Prostate gland (tissue), 2 donors: ENCODE results near the gene F2R. TPM values are rescaled to one million over a fixed set of nuclear protein-coding genes. Genes with fewer than 3 reads are reported as not detected.

Experiments used
- DNase-seq: peaks from one replicate; pipeline ENCODE4 v3.0.0-alpha.2; 2019; ENCODE audit warnings: low spot score
- H3K27ac ChIP-seq, 2 donors: fragments of 200-600 bp; sonication (generic); 2 replicates each; pipeline ENCODE4 v1.5.1; 2017 to 2019
- H3K27me3 ChIP-seq: fragments of 200-600 bp; sonication (generic); replicated peaks from 2 replicates; pipeline ENCODE4 v1.5.1; 2019; ENCODE audit not compliant: insufficient read depth
- H3K36me3 ChIP-seq, 2 donors: fragments of 200-600 bp; sonication (generic); 1 replicate in 1 of 2; 2 replicates in 1 of 2; pipeline versions ENCODE4 v1.5.1 to v1.8.1; 2017 to 2019
- H3K4me1 ChIP-seq: fragments of 200-600 bp; sonication (generic); replicated peaks from 2 replicates; pipeline ENCODE4 v1.5.1; 2019
- H3K4me3 ChIP-seq, 2 donors: fragments of 200-600 bp; sonication (generic); 2 replicates each; pipeline ENCODE4 v1.5.1; 2017 to 2019
- H3K9me3 ChIP-seq: fragments of 200-600 bp; sonication (generic); 2 replicates; pipeline ENCODE4 v1.5.1; 2017
- CTCF ChIP-seq, 4 experiments: fragments of 200-600 bp in 2 of 4; fragments of 450-650 bp in 2 of 4; sonication (generic) in 2 of 4; IDR thresholded peaks; 1 replicate in 3 of 4; 2 replicates in 1 of 4; pipeline ENCODE4 v1.5.1; 2016 to 2019; ENCODE audit warnings: antibody characterized with exemption in 4 of 4, mild to moderate bottlenecking in 2 of 4, moderate library complexity in 2 of 4
- POLR2A ChIP-seq: fragments of 450-650 bp; IDR thresholded peaks from one replicate; pipeline ENCODE4 v1.6.1; 2016; ENCODE audit warnings: antibody characterized with exemption, mild to moderate bottlenecking
- POLR2AphosphoS5 ChIP-seq: sonication (generic); formaldehyde crosslinking; IDR thresholded peaks from one replicate; pipeline ENCODE4 v1.6.1; 2017; ENCODE audit warnings: antibody characterized with exemption
- WGBS: methylation state at CpG from one replicate; pipeline ENCODE4 v1.1.5; 2018; 5-methylcytosine and 5-hydroxymethylcytosine counted together
- intact Hi-C: fragments of 100-400 bp; cut with DNase I; formaldehyde crosslinking; loops from one replicate; pipeline ENCODE4 v1.14.2; 2022
- small RNA-seq, 2 donors: library from RNA; depleted of rRNA; stranded (forward); fragments of <200 nt; gene quantifications; one replicate each; pipeline ENCODE3, GENCODE V24; 2016
- total RNA-seq, 2 donors: library from RNA; depleted of rRNA; stranded (reverse); fragments of >200 nt; gene quantifications; one replicate each; pipeline ENCODE4 v1.1.0, GENCODE V29; 2016

Gene F2R
- total RNA-seq, 2 donors from 2014 or later: 4.1 to 22.3 TPM

DNA sequence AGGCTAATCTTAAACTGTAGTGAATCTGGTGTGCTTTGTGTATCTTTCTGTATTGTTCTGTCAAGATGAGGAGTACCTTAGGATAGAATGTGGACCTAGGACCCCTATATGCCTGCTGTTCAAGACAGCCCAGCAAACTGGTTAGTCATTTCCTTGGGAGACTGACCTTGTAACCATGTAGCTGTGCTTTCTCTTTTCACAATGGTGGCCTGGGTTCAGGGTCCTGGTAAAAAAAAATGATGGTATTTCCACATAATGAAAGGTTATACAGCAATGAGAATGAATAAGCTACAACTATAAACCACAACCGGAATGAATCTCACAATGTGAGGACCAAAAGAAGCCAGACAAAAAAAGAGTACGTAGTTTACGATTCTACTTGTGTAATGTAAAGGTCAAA lies 66.5 kb downstream of the F2R start:
- WGBS: 69% methylated on average over 3 of the region's 3 CpGs

More for the DNA sequence above, 66.5 kb downstream of the F2R start:
- Histone ChIP-seq H3K9me3 (no peaks in the 10 kb centered on the region), H3K4me1 (no peaks in the 10 kb centered on the region), H3K4me3 (no peak overlapping the region), H3K27me3 (no peaks in the 10 kb centered on the region), H3K36me3 (no peaks in the 10 kb centered on the region), H3K27ac (no peak overlapping the region)
- intact Hi-C loops: no loop called here
- TF ChIP-seq POLR2A: no peak
- no peak for TF ChIP-seq CTCF (IDR thresholded peaks at IDR 0.05)
- TF ChIP-seq POLR2AphosphoS5: no peak
- DNase-seq: no peak

Small RNA genes within 50 kb of the gene (small RNA-seq; reads per million reads assigned to genes)
- gene RF02154: 0 reads per million in 2 donors
- gene RF02155: 0 reads per million in 2 donors

Other genes with a start within 250 kb of the F2R start
- not detected for gene F2RL2, start 92.7 kb upstream of the F2R start, total RNA-seq
- gene F2RL1, start 102.9 kb downstream of the F2R start, total RNA-seq: 1 to 10 TPM; 4.9 to 7.8 TPM
- 1 to 10 TPM in 1 of 2 donors, not detected in 1; 1.7 TPM for gene S100Z, start 133.9 kb downstream of the F2R start, total RNA-seq
- gene CRHBP, start 236.9 kb downstream of the F2R start, total RNA-seq: 1 to 10 TPM in 1 of 2 donors, under 1 TPM in 1; 0.91 to 5.0 TPM